HEK293 (cell line): Measurements from ENCODE around the gene YOD1.

ENCODE experiments used
- KLF16 ChIP-seq: fragments of 450-650 bp; formaldehyde crosslinking; IDR thresholded peaks from 2 replicates; pipeline ENCODE4 v1.5.1; 2017; ENCODE audit warnings: missing biosample characterization, missing genetic modification characterization
- MYNN ChIP-seq: fragments of 450-650 bp; formaldehyde crosslinking; IDR thresholded peaks from 2 replicates; pipeline ENCODE4 v1.5.1; 2016; ENCODE audit warnings: missing biosample characterization, missing genetic modification characterization, borderline replicate concordance
- SP2 ChIP-seq: fragments of 450-650 bp; formaldehyde crosslinking; IDR thresholded peaks from 2 replicates; pipeline ENCODE4 v1.5.1; 2016; ENCODE audit warnings: missing biosample characterization, missing genetic modification characterization
- WT1 ChIP-seq: fragments of 450-650 bp; formaldehyde crosslinking; IDR thresholded peaks from 2 replicates; pipeline ENCODE4 v1.5.1; 2016; ENCODE audit warnings: missing biosample characterization, missing genetic modification characterization
- ZBTB48 ChIP-seq: fragments of 450-650 bp; formaldehyde crosslinking; IDR thresholded peaks from 2 replicates; pipeline ENCODE4 v1.5.1; 2016; ENCODE audit warnings: missing biosample characterization, missing genetic modification characterization
- ZFHX2 ChIP-seq: fragments of 450-650 bp; formaldehyde crosslinking; conservative IDR thresholded peaks from 2 replicates; pipeline ENCODE4 v1.5.1; 2016; ENCODE audit warnings: missing biosample characterization, missing genetic modification characterization
- ZNF174 ChIP-seq: fragments of 450-650 bp; formaldehyde crosslinking; IDR thresholded peaks from 2 replicates; pipeline ENCODE4 v1.5.0; 2017; ENCODE audit warnings: missing biosample characterization, mild to moderate bottlenecking, missing genetic modification characterization
- ZNF292 ChIP-seq: fragments of 450-650 bp; formaldehyde crosslinking; IDR thresholded peaks from 2 replicates; pipeline ENCODE4 v1.5.1; 2016; ENCODE audit warnings: low read depth, missing biosample characterization, missing genetic modification characterization, borderline replicate concordance
- ZNF354C ChIP-seq: fragments of 450-650 bp; formaldehyde crosslinking; IDR thresholded peaks from 2 replicates; pipeline ENCODE4 v1.5.1; 2016; ENCODE audit warnings: missing biosample characterization, missing genetic modification characterization, low read depth, borderline replicate concordance
- ZNF830 ChIP-seq: fragments of 450-650 bp; IDR thresholded peaks from 2 replicates; pipeline ENCODE4 v1.5.0; 2018; ENCODE audit warnings: missing biosample characterization, missing genetic modification characterization, low read depth, mild to moderate bottlenecking, moderate library complexity
- ZSCAN30 ChIP-seq: fragments of 450-650 bp; IDR thresholded peaks from 2 replicates; pipeline ENCODE4 v1.5.1; 2018; ENCODE audit warnings: missing biosample characterization, mild to moderate bottlenecking, missing genetic modification characterization, moderate library complexity
- ZXDB ChIP-seq: fragments of 450-650 bp; formaldehyde crosslinking; IDR thresholded peaks from 2 replicates; pipeline ENCODE4 v1.5.1; 2016; ENCODE audit warnings: missing biosample characterization, missing genetic modification characterization
- TF ChIP-seq, protein P1 (sequence below): fragments of 450-650 bp; formaldehyde crosslinking; IDR thresholded peaks from 2 replicates; pipeline ENCODE4 v1.5.1; 2016; ENCODE audit warnings: missing biosample characterization, missing genetic modification characterization
- TF ChIP-seq, protein P2 (sequence below): fragments of 450-650 bp; formaldehyde crosslinking; IDR thresholded peaks from 2 replicates; pipeline ENCODE4 v1.5.1; 2016; ENCODE audit warnings: missing biosample characterization, missing genetic modification characterization
- TF ChIP-seq, protein P3 (sequence below): fragments of 450-650 bp; formaldehyde crosslinking; IDR thresholded peaks from 2 replicates; pipeline ENCODE4 v1.5.1; 2016; ENCODE audit warnings: missing biosample characterization, missing genetic modification characterization
- TF ChIP-seq, protein P4 (sequence below): fragments of 450-650 bp; formaldehyde crosslinking; IDR thresholded peaks from 2 replicates; pipeline ENCODE4 v1.5.1; 2016; ENCODE audit warnings: missing biosample characterization, missing genetic modification characterization
- TF ChIP-seq, protein P5 (sequence below): fragments of 450-650 bp; formaldehyde crosslinking; IDR thresholded peaks from 2 replicates; pipeline ENCODE4 v1.5.1; 2016; ENCODE audit warnings: missing biosample characterization, missing genetic modification characterization
- TF ChIP-seq, protein P6 (sequence below): fragments of 450-650 bp; IDR thresholded peaks from 2 replicates; pipeline ENCODE4 v1.5.1; 2018; ENCODE audit warnings: missing biosample characterization, mild to moderate bottlenecking, missing genetic modification characterization
- TF ChIP-seq, protein P7 (sequence below): fragments of 450-650 bp; formaldehyde crosslinking; IDR thresholded peaks from 2 replicates; pipeline ENCODE4 v1.5.1; 2016; ENCODE audit warnings: missing biosample characterization, missing genetic modification characterization
- TF ChIP-seq, protein P8 (sequence below): fragments of 450-650 bp; formaldehyde crosslinking; IDR thresholded peaks from 2 replicates; pipeline ENCODE4 v1.5.1; 2016; ENCODE audit warnings: missing biosample characterization, missing genetic modification characterization
- TF ChIP-seq, protein P9 (sequence below): fragments of 450-650 bp; formaldehyde crosslinking; IDR thresholded peaks from 2 replicates; pipeline ENCODE4 v1.5.1; 2016; ENCODE audit warnings: missing biosample characterization, missing genetic modification characterization

YOD1 gene

DNA sequence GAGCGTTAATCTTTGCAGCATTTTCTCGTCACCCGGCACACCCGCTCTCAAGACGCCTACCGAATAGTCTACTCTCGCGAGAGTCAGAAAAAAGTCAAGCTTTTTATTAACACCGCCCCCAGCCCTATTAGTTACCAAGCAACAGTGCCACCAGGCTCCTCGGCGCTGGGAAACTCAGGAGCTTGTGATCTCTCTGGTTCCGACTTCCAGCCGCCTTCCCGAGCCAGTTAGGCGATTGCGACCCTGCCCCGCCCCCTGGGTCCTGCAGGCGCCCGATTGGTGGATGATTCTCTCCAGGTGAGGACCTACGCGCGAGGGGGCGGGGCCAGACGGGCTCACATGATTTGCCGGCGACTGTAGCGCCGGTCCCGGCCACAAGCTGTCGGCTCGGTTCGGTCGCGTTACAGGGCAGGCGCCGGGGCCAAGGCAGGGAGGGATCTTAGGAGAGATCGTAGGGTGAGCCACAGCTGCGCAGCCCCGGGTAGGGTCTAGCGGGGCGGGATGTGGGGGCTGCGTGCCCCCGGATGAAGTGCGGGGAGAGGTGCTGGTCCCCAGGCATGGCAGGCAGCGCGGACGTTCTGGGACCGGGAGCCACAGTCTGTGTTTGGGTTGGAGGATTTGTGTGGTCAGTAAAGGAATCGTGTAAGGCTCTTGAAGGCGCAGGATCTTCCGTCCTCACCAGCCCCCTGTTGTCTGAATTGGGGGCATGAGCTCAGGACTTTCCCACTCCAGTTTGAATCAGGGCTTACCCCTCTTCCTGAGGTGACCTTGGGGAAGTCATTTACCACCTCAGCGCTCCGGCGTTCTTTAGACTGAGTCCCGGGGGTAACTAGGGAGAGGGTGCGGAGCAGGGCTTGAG lies 2.1 kb upstream of the YOD1 start, which contains the start of gene PFKFB2 (continued):
- TF ChIP-seq, protein P1, sequence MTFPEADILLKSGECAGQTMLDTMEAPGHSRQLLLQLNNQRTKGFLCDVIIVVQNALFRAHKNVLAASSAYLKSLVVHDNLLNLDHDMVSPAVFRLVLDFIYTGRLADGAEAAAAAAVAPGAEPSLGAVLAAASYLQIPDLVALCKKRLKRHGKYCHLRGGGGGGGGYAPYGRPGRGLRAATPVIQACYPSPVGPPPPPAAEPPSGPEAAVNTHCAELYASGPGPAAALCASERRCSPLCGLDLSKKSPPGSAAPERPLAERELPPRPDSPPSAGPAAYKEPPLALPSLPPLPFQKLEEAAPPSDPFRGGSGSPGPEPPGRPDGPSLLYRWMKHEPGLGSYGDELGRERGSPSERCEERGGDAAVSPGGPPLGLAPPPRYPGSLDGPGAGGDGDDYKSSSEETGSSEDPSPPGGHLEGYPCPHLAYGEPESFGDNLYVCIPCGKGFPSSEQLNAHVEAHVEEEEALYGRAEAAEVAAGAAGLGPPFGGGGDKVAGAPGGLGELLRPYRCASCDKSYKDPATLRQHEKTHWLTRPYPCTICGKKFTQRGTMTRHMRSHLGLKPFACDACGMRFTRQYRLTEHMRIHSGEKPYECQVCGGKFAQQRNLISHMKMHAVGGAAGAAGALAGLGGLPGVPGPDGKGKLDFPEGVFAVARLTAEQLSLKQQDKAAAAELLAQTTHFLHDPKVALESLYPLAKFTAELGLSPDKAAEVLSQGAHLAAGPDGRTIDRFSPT (tag by site-specific recombination): peak; percentile 76; the same call in 1 of the 2 replicates
- peak; percentile 92 for TF ChIP-seq SP2 (tag by site-specific recombination)
- TF ChIP-seq, protein P2, sequence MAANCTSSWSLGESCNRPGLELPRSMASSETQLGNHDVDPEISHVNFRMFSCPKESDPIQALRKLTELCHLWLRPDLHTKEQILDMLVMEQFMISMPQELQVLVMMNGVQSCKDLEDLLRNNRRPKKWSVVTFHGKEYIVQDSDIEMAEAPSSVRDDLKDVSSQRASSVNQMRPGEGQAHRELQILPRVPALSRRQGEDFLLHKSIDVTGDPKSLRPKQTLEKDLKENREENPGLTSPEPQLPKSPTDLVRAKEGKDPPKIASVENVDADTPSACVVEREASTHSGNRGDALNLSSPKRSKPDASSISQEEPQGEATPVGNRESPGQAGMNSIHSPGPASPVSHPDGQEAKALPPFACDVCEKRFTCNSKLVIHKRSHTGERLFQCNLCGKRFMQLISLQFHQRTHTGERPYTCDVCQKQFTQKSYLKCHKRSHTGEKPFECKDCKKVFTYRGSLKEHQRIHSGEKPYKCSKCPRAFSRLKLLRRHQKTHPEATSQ: no peak
- no peak for TF ChIP-seq ZNF830 (tag by site-specific recombination)
- no peak for TF ChIP-seq ZNF174
- TF ChIP-seq, protein P3, sequence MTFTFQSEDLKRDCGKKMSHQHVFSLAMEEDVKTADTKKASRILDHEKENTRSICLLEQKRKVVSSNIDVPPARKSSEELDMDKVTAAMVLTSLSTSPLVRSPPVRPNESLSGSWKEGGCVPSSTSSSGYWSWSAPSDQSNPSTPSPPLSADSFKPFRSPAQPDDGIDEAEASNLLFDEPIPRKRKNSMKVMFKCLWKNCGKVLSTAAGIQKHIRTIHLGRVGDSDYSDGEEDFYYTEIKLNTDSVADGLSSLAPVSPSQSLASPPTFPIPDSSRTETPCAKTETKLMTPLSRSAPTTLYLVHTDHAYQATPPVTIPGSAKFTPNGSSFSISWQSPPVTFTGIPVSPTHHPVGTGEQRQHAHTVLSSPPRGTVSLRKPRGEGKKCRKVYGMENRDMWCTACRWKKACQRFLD: peak; percentile 92
- TF ChIP-seq, protein P4, sequence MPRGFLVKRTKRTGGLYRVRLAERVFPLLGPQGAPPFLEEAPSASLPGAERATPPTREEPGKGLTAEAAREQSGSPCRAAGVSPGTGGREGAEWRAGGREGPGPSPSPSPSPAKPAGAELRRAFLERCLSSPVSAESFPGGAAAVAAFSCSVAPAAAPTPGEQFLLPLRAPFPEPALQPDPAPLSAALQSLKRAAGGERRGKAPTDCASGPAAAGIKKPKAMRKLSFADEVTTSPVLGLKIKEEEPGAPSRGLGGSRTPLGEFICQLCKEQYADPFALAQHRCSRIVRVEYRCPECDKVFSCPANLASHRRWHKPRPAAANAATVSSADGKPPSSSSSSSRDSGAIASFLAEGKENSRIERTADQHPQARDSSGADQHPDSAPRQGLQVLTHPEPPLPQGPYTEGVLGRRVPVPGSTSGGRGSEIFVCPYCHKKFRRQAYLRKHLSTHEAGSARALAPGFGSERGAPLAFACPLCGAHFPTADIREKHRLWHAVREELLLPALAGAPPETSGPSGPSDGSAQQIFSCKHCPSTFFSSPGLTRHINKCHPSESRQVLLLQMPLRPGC (tag by site-specific recombination): no peak
- TF ChIP-seq, protein P5, sequence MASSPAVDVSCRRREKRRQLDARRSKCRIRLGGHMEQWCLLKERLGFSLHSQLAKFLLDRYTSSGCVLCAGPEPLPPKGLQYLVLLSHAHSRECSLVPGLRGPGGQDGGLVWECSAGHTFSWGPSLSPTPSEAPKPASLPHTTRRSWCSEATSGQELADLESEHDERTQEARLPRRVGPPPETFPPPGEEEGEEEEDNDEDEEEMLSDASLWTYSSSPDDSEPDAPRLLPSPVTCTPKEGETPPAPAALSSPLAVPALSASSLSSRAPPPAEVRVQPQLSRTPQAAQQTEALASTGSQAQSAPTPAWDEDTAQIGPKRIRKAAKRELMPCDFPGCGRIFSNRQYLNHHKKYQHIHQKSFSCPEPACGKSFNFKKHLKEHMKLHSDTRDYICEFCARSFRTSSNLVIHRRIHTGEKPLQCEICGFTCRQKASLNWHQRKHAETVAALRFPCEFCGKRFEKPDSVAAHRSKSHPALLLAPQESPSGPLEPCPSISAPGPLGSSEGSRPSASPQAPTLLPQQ (tag by site-specific recombination): no peak; the same call in 1 of the 2 replicates
- peak; percentile 21; the same call in 1 of the 2 replicates for TF ChIP-seq ZXDB (tag by site-specific recombination)
- peak; percentile 65; the same call in 1 of the 2 replicates for TF ChIP-seq ZBTB48
- TF ChIP-seq KLF16 (tag by site-specific recombination): peak; percentile 73; the same call in 1 of the 2 replicates
- TF ChIP-seq MYNN: peak; percentile 67; the same call in 1 of the 2 replicates
- TF ChIP-seq ZNF292 (tag by site-specific recombination): no peak
- no peak for TF ChIP-seq ZSCAN30
- TF ChIP-seq, protein P6, sequence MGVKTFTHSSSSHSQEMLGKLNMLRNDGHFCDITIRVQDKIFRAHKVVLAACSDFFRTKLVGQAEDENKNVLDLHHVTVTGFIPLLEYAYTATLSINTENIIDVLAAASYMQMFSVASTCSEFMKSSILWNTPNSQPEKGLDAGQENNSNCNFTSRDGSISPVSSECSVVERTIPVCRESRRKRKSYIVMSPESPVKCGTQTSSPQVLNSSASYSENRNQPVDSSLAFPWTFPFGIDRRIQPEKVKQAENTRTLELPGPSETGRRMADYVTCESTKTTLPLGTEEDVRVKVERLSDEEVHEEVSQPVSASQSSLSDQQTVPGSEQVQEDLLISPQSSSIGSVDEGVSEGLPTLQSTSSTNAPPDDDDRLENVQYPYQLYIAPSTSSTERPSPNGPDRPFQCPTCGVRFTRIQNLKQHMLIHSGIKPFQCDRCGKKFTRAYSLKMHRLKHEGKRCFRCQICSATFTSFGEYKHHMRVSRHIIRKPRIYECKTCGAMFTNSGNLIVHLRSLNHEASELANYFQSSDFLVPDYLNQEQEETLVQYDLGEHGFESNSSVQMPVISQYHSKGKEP (tag by site-specific recombination): no peak
- TF ChIP-seq, protein P7, sequence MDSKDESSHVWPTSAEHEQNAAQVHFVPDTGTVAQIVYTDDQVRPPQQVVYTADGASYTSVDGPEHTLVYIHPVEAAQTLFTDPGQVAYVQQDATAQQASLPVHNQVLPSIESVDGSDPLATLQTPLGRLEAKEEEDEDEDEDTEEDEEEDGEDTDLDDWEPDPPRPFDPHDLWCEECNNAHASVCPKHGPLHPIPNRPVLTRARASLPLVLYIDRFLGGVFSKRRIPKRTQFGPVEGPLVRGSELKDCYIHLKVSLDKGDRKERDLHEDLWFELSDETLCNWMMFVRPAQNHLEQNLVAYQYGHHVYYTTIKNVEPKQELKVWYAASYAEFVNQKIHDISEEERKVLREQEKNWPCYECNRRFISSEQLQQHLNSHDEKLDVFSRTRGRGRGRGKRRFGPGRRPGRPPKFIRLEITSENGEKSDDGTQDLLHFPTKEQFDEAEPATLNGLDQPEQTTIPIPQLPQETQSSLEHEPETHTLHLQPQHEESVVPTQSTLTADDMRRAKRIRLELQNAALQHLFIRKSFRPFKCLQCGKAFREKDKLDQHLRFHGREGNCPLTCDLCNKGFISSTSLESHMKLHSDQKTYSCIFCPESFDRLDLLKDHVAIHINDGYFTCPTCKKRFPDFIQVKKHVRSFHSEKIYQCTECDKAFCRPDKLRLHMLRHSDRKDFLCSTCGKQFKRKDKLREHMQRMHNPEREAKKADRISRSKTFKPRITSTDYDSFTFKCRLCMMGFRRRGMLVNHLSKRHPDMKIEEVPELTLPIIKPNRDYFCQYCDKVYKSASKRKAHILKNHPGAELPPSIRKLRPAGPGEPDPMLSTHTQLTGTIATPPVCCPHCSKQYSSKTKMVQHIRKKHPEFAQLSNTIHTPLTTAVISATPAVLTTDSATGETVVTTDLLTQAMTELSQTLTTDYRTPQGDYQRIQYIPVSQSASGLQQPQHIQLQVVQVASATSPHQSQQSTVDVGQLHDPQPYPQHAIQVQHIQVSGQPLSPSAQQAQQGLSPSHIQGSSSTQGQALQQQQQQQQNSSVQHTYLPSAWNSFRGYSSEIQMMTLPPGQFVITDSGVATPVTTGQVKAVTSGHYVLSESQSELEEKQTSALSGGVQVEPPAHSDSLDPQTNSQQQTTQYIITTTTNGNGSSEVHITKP: peak; percentile 85; the same call in 1 of the 2 replicates
- TF ChIP-seq, protein P8, sequence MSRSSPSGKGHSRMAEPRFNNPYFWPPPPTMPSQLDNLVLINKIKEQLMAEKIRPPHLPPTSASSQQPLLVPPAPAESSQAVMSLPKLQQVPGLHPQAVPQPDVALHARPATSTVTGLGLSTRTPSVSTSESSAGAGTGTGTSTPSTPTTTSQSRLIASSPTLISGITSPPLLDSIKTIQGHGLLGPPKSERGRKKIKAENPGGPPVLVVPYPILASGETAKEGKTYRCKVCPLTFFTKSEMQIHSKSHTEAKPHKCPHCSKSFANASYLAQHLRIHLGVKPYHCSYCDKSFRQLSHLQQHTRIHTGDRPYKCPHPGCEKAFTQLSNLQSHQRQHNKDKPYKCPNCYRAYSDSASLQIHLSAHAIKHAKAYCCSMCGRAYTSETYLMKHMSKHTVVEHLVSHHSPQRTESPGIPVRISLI (tag by site-specific recombination): peak; percentile 100
- no peak for TF ChIP-seq WT1
- TF ChIP-seq ZFHX2 (tag by site-specific recombination): peak; percentile 71
- no peak for TF ChIP-seq ZNF354C (tag by site-specific recombination)
- TF ChIP-seq, protein P9, sequence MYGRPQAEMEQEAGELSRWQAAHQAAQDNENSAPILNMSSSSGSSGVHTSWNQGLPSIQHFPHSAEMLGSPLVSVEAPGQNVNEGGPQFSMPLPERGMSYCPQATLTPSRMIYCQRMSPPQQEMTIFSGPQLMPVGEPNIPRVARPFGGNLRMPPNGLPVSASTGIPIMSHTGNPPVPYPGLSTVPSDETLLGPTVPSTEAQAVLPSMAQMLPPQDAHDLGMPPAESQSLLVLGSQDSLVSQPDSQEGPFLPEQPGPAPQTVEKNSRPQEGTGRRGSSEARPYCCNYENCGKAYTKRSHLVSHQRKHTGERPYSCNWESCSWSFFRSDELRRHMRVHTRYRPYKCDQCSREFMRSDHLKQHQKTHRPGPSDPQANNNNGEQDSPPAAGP (tag by site-specific recombination): peak; percentile 51; the same call in 1 of the 2 replicates
